ENCODE data around the gene KRT75.

GRCh38 chr12:52423661-52424500 lies 10.3 kb downstream of the KRT75 start:
- no peak for TF ChIP-seq GATA2 (IDR thresholded peaks at IDR 0.05; ENCODE audit: low read depth, low read length)
- no peak for TF ChIP-seq GATA3 (IDR thresholded peaks at IDR 0.05; ENCODE audit: low read depth, low read length)

Measured in SH-SY5Y (cell line).